Keratinocyte (primary cell): ENCODE results near the gene TBC1D2. TPM values are rescaled to one million over a fixed set of nuclear protein-coding genes. Genes with fewer than 3 reads are reported as not detected.

Source experiments
- DNase-seq: peaks from one replicate; pipeline ENCODE4 v3.0.0-alpha.2; 2011; ENCODE audit warnings: low read depth, missing footprints, low spot score
- FAIRE-seq: peaks from 2 replicates; lab custom pipeline; 2011; peaks lifted over from hg19 to GRCh38; lab: Jason Lieb, UNC
- H2AFZ ChIP-seq: 2 replicates; pipeline ENCODE4 v1.6.0; 2012; ENCODE audit warnings: low read length, control low read depth, inconsistent platforms; ENCODE audit not compliant: control insufficient read depth
- H3K27ac ChIP-seq: 2 replicates; pipeline ENCODE4 v1.5.1; 2011; ENCODE audit warnings: low read length; ENCODE audit not compliant: control insufficient read depth, insufficient read depth
- H3K27me3 ChIP-seq: 3 replicates; pipeline ENCODE4 v1.6.0; 2011; ENCODE audit warnings: low read length; ENCODE audit not compliant: control insufficient read depth, insufficient read depth; ENCODE audit errors: extremely low read depth
- H3K36me3 ChIP-seq, 2 experiments: 2 replicates in 1 of 2; 3 replicates in 1 of 2; pipeline ENCODE4 v1.5.1; 2011; ENCODE audit warnings: low read length in 2 of 2, mild to moderate bottlenecking in 1 of 2; ENCODE audit not compliant: control insufficient read depth in 2 of 2, insufficient read depth in 2 of 2; ENCODE audit errors: extremely low read depth in 1 of 2
- H3K4me1 ChIP-seq: 3 replicates; pipeline ENCODE4 v1.5.1; 2011; ENCODE audit warnings: low read length; ENCODE audit not compliant: control insufficient read depth, insufficient read depth; ENCODE audit errors: extremely low read depth
- H3K4me2 ChIP-seq: 3 replicates; pipeline ENCODE4 v1.6.0; 2011; ENCODE audit warnings: low read depth, low read length; ENCODE audit not compliant: control insufficient read depth, insufficient read depth; ENCODE audit errors: extremely low read depth
- H3K4me3 ChIP-seq, 3 experiments: fragments of 200-600 bp in 1 of 3; sonication (generic) in 1 of 3; 2 replicates in 2 of 3; 3 replicates in 1 of 3; pipeline ENCODE4 v1.5.1; 2011 to 2016; ENCODE audit warnings: low read length in 3 of 3, mild to moderate bottlenecking in 3 of 3, control low read depth in 2 of 3, inconsistent platforms in 1 of 3, low read depth in 1 of 3, mixed read lengths in 1 of 3, mixed run types in 1 of 3, moderate library complexity in 1 of 3; ENCODE audit not compliant: control insufficient read depth in 2 of 3, insufficient read depth in 2 of 3; ENCODE audit errors: extremely low read depth in 1 of 3
- H3K79me2 ChIP-seq: 2 replicates; pipeline ENCODE4 v1.6.0; 2012; ENCODE audit warnings: low read length; ENCODE audit not compliant: control insufficient read depth, insufficient read depth
- H3K9ac ChIP-seq: 3 replicates; pipeline ENCODE4 v1.6.0; 2011; ENCODE audit warnings: low read length; ENCODE audit not compliant: control insufficient read depth, insufficient read depth; ENCODE audit errors: extremely low read depth
- H3K9me1 ChIP-seq: 3 replicates; pipeline ENCODE4 v1.6.0; 2011; ENCODE audit warnings: low read length; ENCODE audit not compliant: control insufficient read depth, insufficient read depth; ENCODE audit errors: extremely low read depth
- H3K9me3 ChIP-seq: 2 replicates; pipeline ENCODE4 v1.5.1; 2012; ENCODE audit warnings: low read depth, low read length; ENCODE audit not compliant: control insufficient read depth
- H4K20me1 ChIP-seq: 3 replicates; pipeline ENCODE4 v1.6.0; 2011; ENCODE audit warnings: low read length; ENCODE audit not compliant: control insufficient read depth, insufficient read depth; ENCODE audit errors: extremely low read depth
- CTCF ChIP-seq, 3 experiments: IDR thresholded peaks in 1 of 3; conservative IDR thresholded peaks in 1 of 3; optimal IDR thresholded peaks in 1 of 3; 2 replicates in 2 of 3; 3 replicates in 1 of 3; pipeline versions ENCODE3 to v1.5.1; 2011; ENCODE audit warnings: low read length in 3 of 3, mild to moderate bottlenecking in 3 of 3, moderate library complexity in 2 of 3, control low read depth in 1 of 3, inconsistent platforms in 1 of 3; ENCODE audit not compliant: insufficient read depth in 2 of 3; ENCODE audit errors: extremely low read depth in 1 of 3
- EZH2 ChIP-seq: IDR thresholded peaks from one replicate; pipeline ENCODE4 v1.6.1; 2012; ENCODE audit warnings: inconsistent platforms, mild to moderate bottlenecking, low read length, moderate library complexity
- dilution Hi-C: fragments of 300-500 bp; cut with MboI; formaldehyde crosslinking; loops from one replicate; pipeline ENCODE4 v1.7.0; 2020; ENCODE audit warnings: low sequenced_read_pairs; ENCODE audit not compliant: extremely low pct_ligation_motif_present
- polyA plus RNA-seq, 5 experiments: library from polyadenylated mRNA; depleted of rRNA in 3 of 5; stranded (reverse) in 3 of 5; stranded (forward) in 1 of 5; unstranded in 1 of 5; fragments of >200 nt; gene quantifications; 1 replicate in 1 of 5; 2 replicates in 3 of 5; 3 replicates in 1 of 5; pipeline versions ENCODE4 v1.2.1 to v1.2.3, GENCODE V29; 2011 to 2012; ENCODE audit warnings: missing spikeins in 2 of 5, low read depth in 1 of 5, low replicate concordance in 1 of 5

Gene TBC1D2
- polyA plus RNA-seq, 1 donor (not counting 4 experiments of a cell fraction or from before 2014, with no cell fraction given): 59.2 TPM

DNA sequence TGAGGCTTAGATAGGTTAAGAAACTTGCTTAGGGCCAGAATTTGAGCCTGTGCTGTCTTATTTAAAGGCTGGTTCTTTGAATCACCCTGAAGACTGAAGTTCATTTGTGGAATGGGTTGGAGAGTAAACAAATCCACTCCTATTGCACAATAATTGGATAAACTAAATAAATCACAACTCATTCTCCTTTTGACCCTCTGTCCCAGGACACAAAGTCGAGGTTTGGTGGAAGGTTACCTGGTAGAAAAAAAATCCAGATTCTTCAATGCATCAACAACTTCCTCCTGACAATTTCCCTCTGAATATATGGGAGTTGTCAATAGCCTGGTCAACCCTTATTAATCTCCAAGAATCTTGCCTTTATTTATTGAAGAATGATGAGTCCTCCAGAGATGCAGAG is 28.9 kb downstream of the TBC1D2 start:
- Histone ChIP-seq H3K4me3 (no peak overlapping the region), H3K9me3 (no peaks in the 10 kb centered on the region), H3K79me2 (peaks cover 7% of the 10 kb centered on the region), H3K9ac (no peak overlapping the region), H3K27me3 (no peaks in the 10 kb centered on the region), H3K27ac (no peak overlapping the region), H3K9me1 (peaks cover 2% of the 10 kb centered on the region), H3K4me2 (no peak overlapping the region), H4K20me1 (no peaks in the 10 kb centered on the region), H3K36me3 (peaks cover 50 to 73% of the 10 kb centered on the region in 2 experiments), H2AFZ (no peak overlapping the region), H3K4me1 (peaks cover 26% of the 10 kb centered on the region)
- FAIRE-seq: no peak
- no peak for DNase-seq
- dilution Hi-C loops: no loop called here
- TF ChIP-seq CTCF (optimal IDR thresholded peaks at IDR 0.05 in 1 of 3, IDR thresholded peaks at IDR 0.05 in 1 of 3, conservative IDR thresholded peaks at IDR 0.05 in 1 of 3; ENCODE audit: extremely low read depth in 1 of 3, insufficient read depth in 2 of 3, low read length in 3 of 3) (no peak), EZH2 (no peak)

DNA sequence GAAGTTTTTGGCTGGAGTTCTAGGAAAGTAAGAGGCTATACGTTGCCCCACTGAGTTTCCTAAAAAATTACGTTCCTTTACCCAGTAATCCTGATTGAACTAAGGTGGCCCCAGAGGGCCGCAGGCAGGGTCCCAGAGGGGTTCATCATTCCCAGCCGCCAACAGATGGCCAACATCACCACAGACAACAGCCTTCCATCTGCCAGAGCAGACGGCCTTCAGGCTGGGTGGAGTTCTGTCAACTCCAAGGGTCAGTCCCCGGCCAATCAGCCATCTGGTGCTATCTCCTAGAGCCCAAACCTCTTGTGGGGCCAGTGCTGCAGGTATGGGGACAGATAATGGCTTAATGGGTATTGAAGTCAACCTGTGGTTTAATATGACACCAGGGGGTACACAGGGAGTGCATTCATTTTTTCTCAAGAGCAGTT is 30.4 kb downstream of the TBC1D2 start:
- FAIRE-seq (no peak), DNase-seq (no peak)
- no peak overlapping the region for H3K4me3 ChIP-seq
- no peak overlapping the region for H3K4me2 ChIP-seq
- no peaks in the 10 kb centered on the region for H3K9me3 ChIP-seq
- H3K79me2 ChIP-seq: peaks cover 12% of the 10 kb centered on the region
- H3K27ac ChIP-seq: peak overlapping the region; percentile 82
- H3K27me3 ChIP-seq: no peaks in the 10 kb centered on the region
- peaks cover 26% of the 10 kb centered on the region for H3K4me1 ChIP-seq
- H3K36me3 ChIP-seq: peaks cover 54 to 72% of the 10 kb centered on the region in 2 experiments
- TF ChIP-seq CTCF (optimal IDR thresholded peaks at IDR 0.05 in 1 of 3, IDR thresholded peaks at IDR 0.05 in 1 of 3, conservative IDR thresholded peaks at IDR 0.05 in 1 of 3; ENCODE audit: extremely low read depth in 1 of 3, insufficient read depth in 2 of 3, low read length in 3 of 3) (no peak), EZH2 (no peak)
- no peak overlapping the region for H3K9ac ChIP-seq
- peaks cover 2% of the 10 kb centered on the region for H3K9me1 ChIP-seq
- dilution Hi-C loops: no loop called here
- no peaks in the 10 kb centered on the region for H4K20me1 ChIP-seq
- H2AFZ ChIP-seq: no peak overlapping the region
